ENCODE data around the gene GLDN.

GLDN gene

GRCh38 chr15:51448622-51449399 lies 107.4 kb downstream of the GLDN start:
- Histone ChIP-seq H3K9ac (ENCODE audit: low read depth, low read length) (no peak overlapping the region), H3K27ac (ENCODE audit: low read depth, low read length) (no peak overlapping the region), H3K4me1 (ENCODE audit: insufficient read depth, low read length) (no peaks in the 10 kb centered on the region), H3K9me3 (ENCODE audit: insufficient read depth, low read depth, low read length) (no peaks in the 10 kb centered on the region), H3K27me3 (ENCODE audit: insufficient read depth, low read length) (no peaks in the 10 kb centered on the region), H3K36me3 (ENCODE audit: insufficient read depth, low read length) (peaks cover 16% of the 10 kb centered on the region), H3K4me3 (ENCODE audit: low read length) (no peak overlapping the region)
- 95% methylated on average over 7 of the region's 7 CpGs for WGBS

GRCh38 chr15:51450001-51450400 lies 108.5 kb downstream of the GLDN start:
- Histone ChIP-seq H3K4me3 (ENCODE audit: low read length) (no peak overlapping the region), H3K4me1 (ENCODE audit: insufficient read depth, low read length) (no peaks in the 10 kb centered on the region), H3K36me3 (ENCODE audit: insufficient read depth, low read length) (peaks cover 18% of the 10 kb centered on the region), H3K9me3 (ENCODE audit: insufficient read depth, low read depth, low read length) (no peaks in the 10 kb centered on the region), H3K27ac (ENCODE audit: low read depth, low read length) (no peak overlapping the region), H3K27me3 (ENCODE audit: insufficient read depth, low read length) (no peaks in the 10 kb centered on the region), H3K9ac (ENCODE audit: low read depth, low read length) (no peak overlapping the region)
- 82% methylated on average over 6 of the region's 6 CpGs for WGBS

Measured in HUES64 (cell line).